GM12878 (cell line): ENCODE measurements around the gene AIP. TPM values are rescaled to one million over a fixed set of nuclear protein-coding genes. Genes with fewer than 3 reads are reported as not detected.

Experiments used
- ATAC-seq: fragments of 200-7000 bp; cut with Tn5 transposase; 3 replicates; pipeline ENCODE4 v1.9.1; 2020; ENCODE audit warnings: mild to moderate bottlenecking, moderate library complexity
- BruUV-seq: library from RNA; stranded (reverse); fragments of 400-500 nt; replicated peaks from 2 replicates; lab custom pipeline; 2021; lab: Mats Ljungman, UMichigan
- CTCF ChIA-PET: fragments of 300-600 bp; sonication (Branson Sonifier 250); formaldehyde crosslinking; extraction: SDS; loops from one replicate; lab custom pipeline; 2021; ENCODE audit warnings: inconsistent platforms; lab: Yijun Ruan, JAX
- POLR2A ChIA-PET: fragments of 350-600 bp; formaldehyde crosslinking; extraction: SDS; loops from one replicate; lab custom pipeline; 2021; ENCODE audit warnings: inconsistent platforms; lab: Charles Lee
- RAD21 ChIA-PET: fragments of 300-600 bp; sonication (Branson Sonifier 250); formaldehyde crosslinking; loops from one replicate; lab custom pipeline; 2023; ENCODE audit warnings: antibody characterized with exemption; ENCODE audit not compliant: unreplicated experiment; lab: Charles Lee
- SMC1A ChIA-PET: fragments of 300-600 bp; sonication (Branson Sonifier 250); formaldehyde crosslinking; loops from one replicate; lab custom pipeline; 2023; ENCODE audit not compliant: unreplicated experiment, uncharacterized antibody; lab: Charles Lee
- DNase-seq: peaks from one replicate; pipeline ENCODE4 v3.0.0-alpha.2; 2011; ENCODE audit warnings: low read depth, low spot score
- FAIRE-seq: peaks from 3 replicates; lab custom pipeline; 2011; peaks lifted over from hg19 to GRCh38; lab: Jason Lieb, UNC
- H2AFZ ChIP-seq: 2 replicates; pipeline ENCODE4 v1.6.0; 2011; ENCODE audit warnings: low read depth, low read length, control low read depth; ENCODE audit not compliant: control insufficient read depth
- H3K27ac ChIP-seq: 2 replicates; pipeline ENCODE4 v1.5.1; 2011; ENCODE audit warnings: control low read depth; ENCODE audit not compliant: control insufficient read depth, insufficient read depth
- H3K27me3 ChIP-seq, 2 experiments: replicated peaks in 1 of 2; 2 replicates each; pipeline versions ENCODE4 v1.6.0 to v1.6.1; 2011; ENCODE audit warnings: low read length in 1 of 2; ENCODE audit not compliant: control insufficient read depth in 2 of 2, insufficient read depth in 2 of 2
- H3K36me3 ChIP-seq, 2 experiments: 2 replicates each; pipeline ENCODE4 v1.5.1; 2011; ENCODE audit warnings: low read length in 1 of 2; ENCODE audit not compliant: control insufficient read depth in 2 of 2, insufficient read depth in 2 of 2
- H3K4me1 ChIP-seq: 2 replicates; pipeline ENCODE4 v1.6.1; 2011; ENCODE audit warnings: mild to moderate bottlenecking, low read length, moderate library complexity, mixed read lengths; ENCODE audit not compliant: control insufficient read depth, insufficient read depth
- H3K4me2 ChIP-seq: 2 replicates; pipeline ENCODE4 v1.6.0; 2011; ENCODE audit warnings: control low read depth; ENCODE audit not compliant: control insufficient read depth, insufficient read depth
- H3K4me3 ChIP-seq: fragments of 200-600 bp; sonication (generic); 2 replicates; pipeline ENCODE4 v1.5.1; 2016
- H3K79me2 ChIP-seq: 2 replicates; pipeline ENCODE4 v1.6.0; 2011; ENCODE audit warnings: low read length; ENCODE audit not compliant: control insufficient read depth, insufficient read depth
- H3K9ac ChIP-seq: 2 replicates; pipeline ENCODE4 v1.8.0; 2011; ENCODE audit warnings: low read length, control low read depth, mixed read lengths; ENCODE audit not compliant: control insufficient read depth, insufficient read depth
- H3K9me3 ChIP-seq: replicated peaks from 3 replicates; pipeline ENCODE4 v1.5.1; 2011; ENCODE audit warnings: mild to moderate bottlenecking, low read length; ENCODE audit not compliant: control insufficient read depth, insufficient read depth
- H4K20me1 ChIP-seq: 2 replicates; pipeline ENCODE4 v1.6.0; 2011; ENCODE audit not compliant: control insufficient read depth, insufficient read depth
- DPF2 ChIP-seq: fragments of 450-650 bp; IDR thresholded peaks from 2 replicates; pipeline ENCODE4 v1.6.1; 2017; ENCODE audit warnings: mild to moderate bottlenecking
- NBN ChIP-seq: fragments of 450-650 bp; IDR thresholded peaks from 2 replicates; pipeline ENCODE4 v1.6.1; 2016
- NKRF ChIP-seq: fragments of 450-650 bp; conservative IDR thresholded peaks from 2 replicates; pipeline ENCODE4 v1.6.1; 2017; ENCODE audit warnings: mild to moderate bottlenecking, moderate library complexity
- PML ChIP-seq: IDR thresholded peaks from 2 replicates; pipeline ENCODE4 v1.6.1; 2012; ENCODE audit warnings: low read length, inconsistent platforms
- SP1 ChIP-seq: IDR thresholded peaks from one replicate; pipeline ENCODE4 v1.6.1; 2011; ENCODE audit warnings: low read depth, low read length
- YBX1 ChIP-seq: fragments of 450-650 bp; IDR thresholded peaks from 2 replicates; pipeline ENCODE4 v1.6.1; 2016; ENCODE audit warnings: antibody characterized with exemption
- ZBTB11 ChIP-seq: fragments of 450-650 bp; formaldehyde crosslinking; IDR thresholded peaks from 2 replicates; pipeline ENCODE4 v1.5.0; 2022; ENCODE audit warnings: mild to moderate bottlenecking, missing genetic modification characterization
- WGBS: methylation state at CpG from one replicate; pipeline ENCODE4 v1.1.6; 2016; ENCODE audit warnings: low lambda C conversion rate; ENCODE audit not compliant: insufficient replicate concordance, insufficient coverage; ENCODE audit errors: missing lambda C conversion rate; 5-methylcytosine and 5-hydroxymethylcytosine counted together
- in situ Hi-C: fragments of 300-500 bp; cut with MboI; formaldehyde crosslinking; loops from 9 replicates; pipeline ENCODE4 v1.14.3; 2018; ENCODE audit warnings: mixed read lengths
- intact Hi-C: fragments of 100-400 bp; cut with micrococcal nuclease; formaldehyde crosslinking; loops from one replicate; pipeline ENCODE4 v1.14.2; 2022; ENCODE audit not compliant: unreplicated experiment
- polyA plus RNA-seq, 11 experiments: library from polyadenylated mRNA; depleted of rRNA in 4 of 11; unstranded in 6 of 11; stranded (reverse) in 5 of 11; fragments of >200 nt; fragmentation: Nextera tagmentation in 4 of 11; fragmentation: Illumina TruSeq in 1 of 11; extraction: Ambion mirVana in 4 of 11; extraction: Trizol in 1 of 11; gene quantifications; 1 replicate in 1 of 11; 2 replicates in 10 of 11; pipeline versions ENCODE4 v1.2.1 to v1.2.3, GENCODE V29; 2011 to 2016; ENCODE audit warnings: inconsistent platforms in 2 of 11, missing spikeins in 2 of 11, low read depth in 1 of 11
- total RNA-seq, 4 experiments: library from RNA; depleted of rRNA in 3 of 4; stranded (reverse); fragments of >200 nt in 3 of 4; fragmentation: Illumina TruSeq in 1 of 4; extraction: Trizol in 1 of 4; gene quantifications; 2 replicates each; pipeline versions ENCODE4 v1.2.1 to v1.2.3, GENCODE V29; 2013 to 2021

Gene AIP
- total and polyA plus RNA-seq, 10 of the 15 experiments (the other 5 are each of a cell fraction or from before 2014, with no cell fraction given) = 12.6 to 164 (median 104) TPM

GRCh38 chr11:67520856-67521824 is 38.3 kb downstream of the AIP start:
- POLR2A ChIA-PET = no interaction called here
- Histone ChIP-seq H4K20me1 (no peaks in the 10 kb centered on the region), H3K9me3 (no peaks in the 10 kb centered on the region), H3K9ac (no peak overlapping the region), H3K27ac (no peak overlapping the region), H3K36me3 (no peaks in the 10 kb centered on the region), H3K4me3 (no peak overlapping the region), H2AFZ (no peak overlapping the region), H3K79me2 (no peaks in the 10 kb centered on the region), H3K4me2 (no peak overlapping the region), H3K4me1 (no peaks in the 10 kb centered on the region), H3K27me3 (no peaks in the 10 kb centered on the region; a peak in 1 of 4 replicates)
- in situ Hi-C loops = no loop called here
- no peak for ATAC-seq
- 64% methylated on average over 16 of the region's 16 CpGs for WGBS
- CTCF ChIA-PET = no interaction called here
- RAD21 ChIA-PET = no interaction called here
- SMC1A ChIA-PET = no interaction called here
- DNase-seq = no peak
- no peak for TF ChIP-seq PML
- TF ChIP-seq SP1 = no peak
- no peak for TF ChIP-seq YBX1
- TF ChIP-seq DPF2 = no peak
- TF ChIP-seq NBN = no peak
- no TSS peak for BruUV-seq
- intact Hi-C loops = no loop called here
- no peak for FAIRE-seq

- Histone ChIP-seq H3K36me3 (no peaks in the 10 kb centered on the region), H3K27ac (no peak overlapping the region), H3K9ac (no peak overlapping the region), H2AFZ (no peak overlapping the region), H3K9me3 (no peaks in the 10 kb centered on the region), H3K79me2 (no peaks in the 10 kb centered on the region), H4K20me1 (no peaks in the 10 kb centered on the region), H3K4me2 (no peak overlapping the region), H3K4me3 (no peak overlapping the region), H3K4me1 (no peaks in the 10 kb centered on the region), H3K27me3 (no peaks in the 10 kb centered on the region; a peak in 1 of 4 replicates)
- BruUV-seq = no TSS peak
- ATAC-seq (no peak), FAIRE-seq (no peak), DNase-seq (no peak)
- intact Hi-C loops (no loop called here), in situ Hi-C loops (no loop called here)
- POLR2A ChIA-PET = no interaction called here
- CTCF ChIA-PET = no interaction called here
- RAD21 ChIA-PET = no interaction called here
- WGBS = 36% methylated on average over 10 of the region's 10 CpGs
- SMC1A ChIA-PET = no interaction called here
- TF ChIP-seq ZBTB11 (no peak), NKRF (no peak)
These were observed 39.1 kb downstream of the AIP start for GRCh38 chr11:67521924-67522323.
